HFF-Myc (cell line): ENCODE results near the gene MTM1.

Source experiments
- DNase-seq: peaks from one replicate; pipeline ENCODE4 v3.0.0-alpha.2; 2011; ENCODE audit warnings: low read depth; ENCODE audit errors: extremely low read depth
- H3K4me3 ChIP-seq: replicated peaks from 2 replicates; pipeline ENCODE4 v1.5.1; 2011; ENCODE audit warnings: low read depth, mild to moderate bottlenecking, control low read depth, low read length
- TF ChIP-seq, protein P1 (sequence below): IDR thresholded peaks from 2 replicates; pipeline ENCODE4 v1.5.1; 2012; ENCODE audit warnings: mild to moderate bottlenecking, low read depth, low read length, control low read depth; ENCODE audit errors: missing control alignments

The MTM1 gene

GRCh38 chrX:150616179-150616862 lies 47.9 kb downstream of the MTM1 start:
- TF ChIP-seq, protein P1, sequence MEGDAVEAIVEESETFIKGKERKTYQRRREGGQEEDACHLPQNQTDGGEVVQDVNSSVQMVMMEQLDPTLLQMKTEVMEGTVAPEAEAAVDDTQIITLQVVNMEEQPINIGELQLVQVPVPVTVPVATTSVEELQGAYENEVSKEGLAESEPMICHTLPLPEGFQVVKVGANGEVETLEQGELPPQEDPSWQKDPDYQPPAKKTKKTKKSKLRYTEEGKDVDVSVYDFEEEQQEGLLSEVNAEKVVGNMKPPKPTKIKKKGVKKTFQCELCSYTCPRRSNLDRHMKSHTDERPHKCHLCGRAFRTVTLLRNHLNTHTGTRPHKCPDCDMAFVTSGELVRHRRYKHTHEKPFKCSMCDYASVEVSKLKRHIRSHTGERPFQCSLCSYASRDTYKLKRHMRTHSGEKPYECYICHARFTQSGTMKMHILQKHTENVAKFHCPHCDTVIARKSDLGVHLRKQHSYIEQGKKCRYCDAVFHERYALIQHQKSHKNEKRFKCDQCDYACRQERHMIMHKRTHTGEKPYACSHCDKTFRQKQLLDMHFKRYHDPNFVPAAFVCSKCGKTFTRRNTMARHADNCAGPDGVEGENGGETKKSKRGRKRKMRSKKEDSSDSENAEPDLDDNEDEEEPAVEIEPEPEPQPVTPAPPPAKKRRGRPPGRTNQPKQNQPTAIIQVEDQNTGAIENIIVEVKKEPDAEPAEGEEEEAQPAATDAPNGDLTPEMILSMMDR = no peak
- DNase-seq = no peak
- H3K4me3 ChIP-seq = no peak overlapping the region

GRCh38 chrX:150616863-150617198 lies 48.4 kb downstream of the MTM1 start:
- TF ChIP-seq, protein P1 = no peak
- DNase-seq = no peak
- H3K4me3 ChIP-seq = no peak overlapping the region

DNA sequence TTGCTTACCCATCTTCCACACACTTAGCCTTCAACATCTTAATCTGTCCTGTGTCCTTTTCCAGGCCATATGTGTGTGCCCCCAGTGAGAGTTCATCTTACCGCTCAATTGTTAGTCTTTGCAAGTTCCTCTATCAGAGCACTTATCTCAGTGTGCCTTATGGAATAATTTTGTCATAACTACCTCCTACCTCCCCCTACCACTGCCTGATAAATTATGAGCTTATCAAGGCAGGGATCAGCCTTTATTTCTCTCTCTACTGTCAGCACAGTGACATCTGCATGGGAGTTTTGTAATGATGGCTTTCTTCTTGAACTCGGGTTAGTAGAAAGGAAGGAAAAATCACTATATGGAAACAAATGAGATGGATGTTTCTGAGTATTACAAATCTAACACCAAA lies 53.2 kb downstream of the MTM1 start:
- no peak overlapping the region for H3K4me3 ChIP-seq
- no peak for DNase-seq
- TF ChIP-seq, protein P1 = no peak

DNA sequence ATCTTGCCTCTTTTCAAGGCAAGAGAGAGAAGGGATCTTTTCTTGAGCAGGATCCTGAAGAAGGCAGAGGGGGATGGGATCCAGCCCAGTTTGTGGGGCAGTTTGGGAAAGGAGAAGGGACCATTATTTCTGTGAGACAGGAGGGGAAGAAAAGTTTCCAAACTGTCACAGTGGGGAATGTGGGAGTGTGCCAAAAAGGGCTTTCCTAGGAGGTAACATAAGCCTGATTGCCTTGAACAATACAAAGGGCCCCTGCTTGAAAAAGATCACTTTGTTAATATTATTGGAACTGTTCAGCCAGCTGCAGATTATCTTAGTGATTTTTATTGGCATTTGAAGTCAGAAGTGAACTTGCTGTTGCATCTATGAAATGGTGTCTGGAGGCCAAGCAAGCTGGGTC lies 55.2 kb downstream of the MTM1 start:
- DNase-seq = no peak

GRCh38 chrX:150625097-150625496 lies 56.7 kb downstream of the MTM1 start:
- TF ChIP-seq, protein P1 = no peak
- DNase-seq = no peak
- no peak overlapping the region for H3K4me3 ChIP-seq

More for the DNA sequence above, 55.2 kb downstream of the MTM1 start:
- H3K4me3 ChIP-seq = no peak overlapping the region
- TF ChIP-seq, protein P1 = no peak

DNA sequence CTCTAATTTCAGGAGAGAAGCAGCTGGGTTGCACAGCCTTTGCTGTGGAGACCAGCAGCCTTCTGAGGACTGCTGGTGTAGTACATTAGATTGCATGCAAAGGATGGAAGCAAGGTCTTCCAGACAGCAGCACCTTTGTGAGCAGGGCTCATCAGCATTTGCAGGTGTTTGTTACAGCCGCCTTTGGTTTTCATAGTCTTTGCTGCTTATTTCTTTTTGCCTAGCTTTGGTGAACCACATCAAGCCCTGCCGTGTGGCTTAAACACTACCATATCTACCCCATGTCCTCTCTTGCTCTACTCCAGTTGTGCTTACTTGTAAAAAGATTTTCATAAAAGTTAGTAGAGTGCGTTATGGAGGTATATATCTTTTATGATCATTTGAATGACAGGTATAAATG lies 57.5 kb downstream of the MTM1 start:
- no peak overlapping the region for H3K4me3 ChIP-seq
- DNase-seq = no peak
- TF ChIP-seq, protein P1 = no peak

GRCh38 chrX:150627957-150628356 lies 59.5 kb downstream of the MTM1 start:
- DNase-seq = no peak
- H3K4me3 ChIP-seq = no peak overlapping the region
- TF ChIP-seq, protein P1 = no peak
